Measurements from ENCODE around the gene CCDC33. TPM values are rescaled to one million over a fixed set of nuclear protein-coding genes. Genes with fewer than 3 reads are reported as not detected.

CCDC33 gene
- total and polyA plus RNA-seq, 10 of the 15 experiments (the other 5 are each of a cell fraction or from before 2014, with no cell fraction given) = 0.57 to 5.8 (median 4.3) TPM

DNA sequence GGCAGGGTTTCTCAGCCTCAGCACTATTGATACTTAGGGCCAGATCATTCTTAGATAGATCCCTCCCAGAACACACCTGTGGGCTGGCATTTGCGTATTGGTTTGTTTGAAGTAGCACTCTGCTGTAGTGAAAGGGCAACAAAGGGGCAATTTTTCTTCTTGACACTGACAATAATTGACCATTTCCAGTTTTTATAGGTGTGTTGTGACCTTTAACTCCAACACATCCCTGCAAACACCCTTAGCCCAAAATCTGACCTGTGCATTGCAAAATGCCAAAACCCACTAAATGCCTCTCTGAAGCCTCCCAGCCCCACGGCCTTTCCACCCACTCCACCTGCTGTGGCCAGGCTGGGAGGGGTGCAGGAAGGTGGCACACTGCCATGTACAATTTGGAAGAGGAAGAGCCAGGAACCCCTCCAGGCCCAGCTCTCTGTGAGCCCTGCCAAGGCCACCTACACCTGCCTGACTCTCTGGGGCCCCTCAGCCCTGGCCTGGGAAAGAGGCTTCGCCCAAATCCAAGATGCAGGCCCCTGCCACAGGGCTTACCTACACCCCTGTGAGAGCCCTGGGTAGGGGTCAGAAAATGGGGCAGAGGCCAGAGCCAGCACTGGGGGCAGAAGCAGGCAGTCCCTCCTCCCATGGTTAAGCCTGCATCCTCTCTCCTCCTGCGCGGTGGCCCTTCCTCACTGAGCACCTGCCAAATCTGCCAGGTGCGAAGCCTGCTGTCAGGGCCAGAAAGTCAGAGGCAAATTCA, 140.9 kb downstream of the CCDC33 start:
- DNase-seq (ENCODE audit: low read depth, low spot score) = no peak
- Histone ChIP-seq H3K36me3 (ENCODE audit: control insufficient read depth in 2 of 2, insufficient read depth in 2 of 2, low read length in 1 of 2) (no peaks in the 10 kb centered on the region), H2AFZ (ENCODE audit: control insufficient read depth, low read depth, low read length) (no peak overlapping the region), H3K27ac (ENCODE audit: control insufficient read depth, insufficient read depth) (no peak overlapping the region), H4K20me1 (ENCODE audit: control insufficient read depth, insufficient read depth) (no peaks in the 10 kb centered on the region), H3K79me2 (ENCODE audit: control insufficient read depth, insufficient read depth, low read length) (no peaks in the 10 kb centered on the region; the same call in 1 of the 2 replicates), H3K4me1 (ENCODE audit: control insufficient read depth, insufficient read depth, low read length) (peaks cover 41% of the 10 kb centered on the region), H3K4me3 (no peak overlapping the region), H3K27me3 (replicated peaks in 1 of 2; ENCODE audit: control insufficient read depth in 2 of 2, insufficient read depth in 2 of 2, low read length in 1 of 2) (no peaks in the 10 kb centered on the region; a peak in 2 of 4 replicates), H3K4me2 (ENCODE audit: control insufficient read depth, insufficient read depth) (no peak overlapping the region), H3K9ac (ENCODE audit: control insufficient read depth, insufficient read depth, low read length) (no peak overlapping the region), H3K9me3 (replicated peaks; ENCODE audit: control insufficient read depth, insufficient read depth, low read length) (no peaks in the 10 kb centered on the region)
- ChIA-PET CTCF (interaction anchor here (0.8 to 21.7 kb wide), 16 partner anchors 8 to 397 kb away, joined by 3 to 655 read pairs (median 6); partner anchors contain the start of genes SEMA7A and UBL7), POLR2A (interaction anchor here (0.9 to 15.8 kb wide), 3 partner anchors 19 to 53 kb away, joined by 3 to 302 read pairs (median 3); no protein-coding TSS in a partner anchor), SMC1A (ENCODE audit: uncharacterized antibody, unreplicated experiment) (interaction anchor here (1.1 to 21.3 kb wide), 6 partner anchors 21 to 113 kb away, joined by 3 to 544 read pairs (median 9); partner anchors contain the start of gene SEMA7A), RAD21 (ENCODE audit: unreplicated experiment) (interaction anchor here (1.0 to 3.2 kb wide), 9 partner anchors 9 to 106 kb away, joined by 3 to 18 read pairs (median 4); partner anchors contain the start of gene CYP11A1)
- WGBS (ENCODE audit: insufficient coverage, insufficient replicate concordance, low lambda C conversion rate, missing lambda C conversion rate) = 85% methylated on average over 6 of the region's 6 CpGs
- no peak for TF ChIP-seq NFXL1 (IDR thresholded peaks at IDR 0.05; ENCODE audit: borderline replicate concordance)
- TF ChIP-seq ZSCAN29 (IDR thresholded peaks at IDR 0.05) = no peak
- peak; percentile 80 for TF ChIP-seq NR2F1 (conservative IDR thresholded peaks at IDR 0.05)
- TF ChIP-seq, protein P1, sequence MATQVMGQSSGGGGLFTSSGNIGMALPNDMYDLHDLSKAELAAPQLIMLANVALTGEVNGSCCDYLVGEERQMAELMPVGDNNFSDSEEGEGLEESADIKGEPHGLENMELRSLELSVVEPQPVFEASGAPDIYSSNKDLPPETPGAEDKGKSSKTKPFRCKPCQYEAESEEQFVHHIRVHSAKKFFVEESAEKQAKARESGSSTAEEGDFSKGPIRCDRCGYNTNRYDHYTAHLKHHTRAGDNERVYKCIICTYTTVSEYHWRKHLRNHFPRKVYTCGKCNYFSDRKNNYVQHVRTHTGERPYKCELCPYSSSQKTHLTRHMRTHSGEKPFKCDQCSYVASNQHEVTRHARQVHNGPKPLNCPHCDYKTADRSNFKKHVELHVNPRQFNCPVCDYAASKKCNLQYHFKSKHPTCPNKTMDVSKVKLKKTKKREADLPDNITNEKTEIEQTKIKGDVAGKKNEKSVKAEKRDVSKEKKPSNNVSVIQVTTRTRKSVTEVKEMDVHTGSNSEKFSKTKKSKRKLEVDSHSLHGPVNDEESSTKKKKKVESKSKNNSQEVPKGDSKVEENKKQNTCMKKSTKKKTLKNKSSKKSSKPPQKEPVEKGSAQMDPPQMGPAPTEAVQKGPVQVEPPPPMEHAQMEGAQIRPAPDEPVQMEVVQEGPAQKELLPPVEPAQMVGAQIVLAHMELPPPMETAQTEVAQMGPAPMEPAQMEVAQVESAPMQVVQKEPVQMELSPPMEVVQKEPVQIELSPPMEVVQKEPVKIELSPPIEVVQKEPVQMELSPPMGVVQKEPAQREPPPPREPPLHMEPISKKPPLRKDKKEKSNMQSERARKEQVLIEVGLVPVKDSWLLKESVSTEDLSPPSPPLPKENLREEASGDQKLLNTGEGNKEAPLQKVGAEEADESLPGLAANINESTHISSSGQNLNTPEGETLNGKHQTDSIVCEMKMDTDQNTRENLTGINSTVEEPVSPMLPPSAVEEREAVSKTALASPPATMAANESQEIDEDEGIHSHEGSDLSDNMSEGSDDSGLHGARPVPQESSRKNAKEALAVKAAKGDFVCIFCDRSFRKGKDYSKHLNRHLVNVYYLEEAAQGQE (IDR thresholded peaks at IDR 0.05; ENCODE audit: low read depth, low read length) = no peak
- no peak for TF ChIP-seq FOS (IDR thresholded peaks at IDR 0.05; ENCODE audit: borderline replicate concordance, extremely low read depth, insufficient read length)
- TF ChIP-seq, protein P2, sequence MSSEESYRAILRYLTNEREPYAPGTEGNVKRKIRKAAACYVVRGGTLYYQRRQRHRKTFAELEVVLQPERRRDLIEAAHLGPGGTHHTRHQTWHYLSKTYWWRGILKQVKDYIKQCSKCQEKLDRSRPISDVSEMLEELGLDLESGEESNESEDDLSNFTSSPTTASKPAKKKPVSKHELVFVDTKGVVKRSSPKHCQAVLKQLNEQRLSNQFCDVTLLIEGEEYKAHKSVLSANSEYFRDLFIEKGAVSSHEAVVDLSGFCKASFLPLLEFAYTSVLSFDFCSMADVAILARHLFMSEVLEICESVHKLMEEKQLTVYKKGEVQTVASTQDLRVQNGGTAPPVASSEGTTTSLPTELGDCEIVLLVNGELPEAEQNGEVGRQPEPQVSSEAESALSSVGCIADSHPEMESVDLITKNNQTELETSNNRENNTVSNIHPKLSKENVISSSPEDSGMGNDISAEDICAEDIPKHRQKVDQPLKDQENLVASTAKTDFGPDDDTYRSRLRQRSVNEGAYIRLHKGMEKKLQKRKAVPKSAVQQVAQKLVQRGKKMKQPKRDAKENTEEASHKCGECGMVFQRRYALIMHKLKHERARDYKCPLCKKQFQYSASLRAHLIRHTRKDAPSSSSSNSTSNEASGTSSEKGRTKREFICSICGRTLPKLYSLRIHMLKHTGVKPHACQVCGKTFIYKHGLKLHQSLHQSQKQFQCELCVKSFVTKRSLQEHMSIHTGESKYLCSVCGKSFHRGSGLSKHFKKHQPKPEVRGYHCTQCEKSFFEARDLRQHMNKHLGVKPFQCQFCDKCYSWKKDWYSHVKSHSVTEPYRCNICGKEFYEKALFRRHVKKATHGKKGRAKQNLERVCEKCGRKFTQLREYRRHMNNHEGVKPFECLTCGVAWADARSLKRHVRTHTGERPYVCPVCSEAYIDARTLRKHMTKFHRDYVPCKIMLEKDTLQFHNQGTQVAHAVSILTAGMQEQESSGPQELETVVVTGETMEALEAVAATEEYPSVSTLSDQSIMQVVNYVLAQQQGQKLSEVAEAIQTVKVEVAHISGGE (CRISPR knock-in tag; IDR thresholded peaks at IDR 0.05) = no peak
- TF ChIP-seq NR2C1 (IDR thresholded peaks at IDR 0.05) = peak; percentile 70
- no peak for TF ChIP-seq WRNIP1 (IDR thresholded peaks at IDR 0.05; ENCODE audit: borderline replicate concordance, low read depth, low read length)
- TF ChIP-seq, protein P3, sequence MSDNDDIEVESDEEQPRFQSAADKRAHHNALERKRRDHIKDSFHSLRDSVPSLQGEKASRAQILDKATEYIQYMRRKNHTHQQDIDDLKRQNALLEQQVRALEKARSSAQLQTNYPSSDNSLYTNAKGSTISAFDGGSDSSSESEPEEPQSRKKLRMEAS (IDR thresholded peaks at IDR 0.05; ENCODE audit: low read depth, low read length) = no peak
- no peak for TF ChIP-seq TCF12 (IDR thresholded peaks at IDR 0.05; ENCODE audit: low read depth, low read length)
- in situ Hi-C loops (cut with MboI) (loop anchor here (5.0 kb wide), 1 partner anchor 245 kb away; no protein-coding TSS in a partner anchor), intact Hi-C loops (cut with micrococcal nuclease; ENCODE audit: unreplicated experiment) (no loop called here)
- FAIRE-seq = no peak
- ATAC-seq = no peak
- no TSS peak for BruUV-seq (replicated peaks)

Data from GM12878 (cell line).